IPS-18c (cell line): ENCODE measurements around the gene NUP210.
"Not testable (repeated sequence)": the region's sequence is repeated elsewhere in the genome, so short reads cannot be mapped to it uniquely, and the experiment has no call there.

Source experiments
- H3K4me3 ChIP-seq: 2 replicates; pipeline ENCODE4 v1.7.0; 2013; ENCODE audit warnings: low read depth, mild to moderate bottlenecking, low read length, moderate library complexity; ENCODE audit not compliant: insufficient read depth
- H3K9me3 ChIP-seq: one replicate; pipeline ENCODE4 v1.6.1; 2013; ENCODE audit warnings: mild to moderate bottlenecking, low read length, moderate library complexity; ENCODE audit not compliant: control insufficient read depth, insufficient read depth

Gene NUP210

DNA sequence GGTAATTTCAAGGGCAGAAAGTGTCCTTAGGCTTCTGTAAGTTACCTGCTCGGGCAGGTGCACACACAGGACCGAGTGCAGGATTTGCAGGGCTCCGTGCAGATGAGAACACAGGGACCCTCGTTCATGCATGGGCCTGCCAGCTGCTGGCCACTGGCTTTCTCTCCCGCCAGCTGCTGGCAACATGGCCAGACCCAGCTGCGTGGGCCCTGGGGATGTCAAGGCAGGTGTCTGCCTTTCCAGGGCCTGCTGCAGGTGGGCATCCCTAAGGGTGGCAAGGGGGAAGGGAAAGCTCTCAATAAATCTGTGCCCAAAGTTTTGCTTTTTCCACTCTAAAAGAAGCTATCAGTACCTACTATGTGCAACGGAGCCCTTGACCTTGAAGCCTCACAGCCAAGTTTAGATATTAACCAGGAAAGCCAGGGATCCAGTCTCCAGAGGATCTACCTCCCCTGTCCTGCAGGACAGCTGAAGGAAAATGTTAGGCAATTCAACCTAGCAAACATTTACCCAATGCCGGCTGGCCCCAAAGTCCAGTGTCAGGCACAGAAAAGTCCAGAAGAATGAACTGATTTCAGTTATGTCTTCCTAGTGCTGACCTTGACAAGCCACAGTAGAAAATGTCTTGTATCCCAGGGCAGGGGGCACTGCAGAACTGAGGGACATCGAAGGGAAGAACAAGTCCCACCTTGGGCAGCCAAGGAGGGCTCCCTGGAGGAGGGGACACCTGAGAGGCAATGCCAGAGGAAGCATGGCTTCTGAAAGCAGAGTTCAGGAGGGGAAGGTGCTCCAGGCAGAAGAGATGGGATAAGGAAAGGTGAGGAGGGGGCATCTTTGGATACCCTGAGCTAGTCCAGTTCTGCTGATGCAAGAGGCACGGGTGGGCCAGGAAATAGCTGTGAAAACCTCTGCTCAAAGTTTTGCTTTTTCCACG, 26.4 kb downstream of the NUP210 start:
- no peak overlapping the region for H3K4me3 ChIP-seq
- H3K9me3 ChIP-seq: no peaks in the 10 kb centered on the region

DNA sequence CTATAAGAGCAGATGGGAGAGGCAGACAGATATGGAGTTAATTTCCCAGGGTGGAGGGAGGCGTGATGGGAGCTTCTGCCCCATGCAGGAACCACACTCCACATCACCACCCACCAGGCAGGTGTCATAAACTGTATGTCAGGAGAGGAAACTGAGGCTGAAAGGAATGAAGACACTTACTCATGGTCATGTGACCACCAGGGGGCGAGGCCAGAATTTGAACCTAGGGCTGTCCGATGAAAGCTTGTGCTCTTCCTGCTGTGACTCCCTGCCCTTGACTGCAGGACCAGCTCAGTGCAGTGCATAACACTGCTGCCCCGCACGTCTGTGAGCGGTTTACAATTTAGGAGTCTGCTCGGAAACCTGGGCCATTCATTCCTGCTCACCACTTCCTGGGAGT, 28.8 kb downstream of the NUP210 start:
- no peak overlapping the region for H3K4me3 ChIP-seq
- no peaks in the 10 kb centered on the region for H3K9me3 ChIP-seq

DNA sequence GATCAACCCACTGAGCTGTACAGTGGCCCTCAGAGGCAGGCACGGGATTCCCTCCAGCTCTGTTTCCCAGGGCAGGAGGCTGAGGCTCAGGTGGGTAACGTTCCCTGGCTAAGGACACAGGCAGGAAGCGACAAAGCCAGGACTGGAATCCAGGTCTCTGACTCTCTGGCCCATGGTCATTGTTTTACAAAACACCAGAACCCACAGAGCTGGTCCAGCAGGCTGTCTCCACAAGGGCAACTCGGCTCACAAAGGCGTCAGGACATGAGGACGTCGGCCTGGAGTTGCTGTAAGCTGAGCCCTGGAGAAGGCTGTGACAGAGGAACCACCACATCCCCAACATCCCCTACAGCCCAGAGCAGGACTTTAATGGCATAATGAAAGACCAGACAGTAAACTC, 30.7 kb downstream of the NUP210 start:
- Histone ChIP-seq H3K9me3 (no peaks in the 10 kb centered on the region), H3K4me3 (no peak overlapping the region)

DNA sequence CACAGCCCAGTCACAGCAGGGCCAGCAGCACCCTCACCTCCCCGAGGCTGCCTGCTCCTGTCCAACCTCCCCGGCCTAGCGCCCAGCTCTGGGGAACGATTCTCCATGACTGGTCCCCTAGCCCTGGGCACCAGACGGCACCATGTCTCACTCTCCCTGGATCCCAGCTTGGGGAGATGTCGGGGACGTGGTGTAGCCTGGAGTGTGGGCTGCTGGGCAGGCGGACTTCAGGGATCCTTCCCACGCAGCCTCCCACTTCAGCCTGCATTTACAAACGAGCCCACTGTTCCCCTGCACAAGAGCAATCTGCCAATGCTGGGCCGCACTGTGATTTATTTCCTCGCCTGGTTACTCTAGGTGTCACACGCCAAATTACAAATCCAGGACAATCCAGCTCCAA, 31.3 kb downstream of the NUP210 start:
- H3K9me3 ChIP-seq: no peaks in the 10 kb centered on the region
- H3K4me3 ChIP-seq: no peak overlapping the region

DNA sequence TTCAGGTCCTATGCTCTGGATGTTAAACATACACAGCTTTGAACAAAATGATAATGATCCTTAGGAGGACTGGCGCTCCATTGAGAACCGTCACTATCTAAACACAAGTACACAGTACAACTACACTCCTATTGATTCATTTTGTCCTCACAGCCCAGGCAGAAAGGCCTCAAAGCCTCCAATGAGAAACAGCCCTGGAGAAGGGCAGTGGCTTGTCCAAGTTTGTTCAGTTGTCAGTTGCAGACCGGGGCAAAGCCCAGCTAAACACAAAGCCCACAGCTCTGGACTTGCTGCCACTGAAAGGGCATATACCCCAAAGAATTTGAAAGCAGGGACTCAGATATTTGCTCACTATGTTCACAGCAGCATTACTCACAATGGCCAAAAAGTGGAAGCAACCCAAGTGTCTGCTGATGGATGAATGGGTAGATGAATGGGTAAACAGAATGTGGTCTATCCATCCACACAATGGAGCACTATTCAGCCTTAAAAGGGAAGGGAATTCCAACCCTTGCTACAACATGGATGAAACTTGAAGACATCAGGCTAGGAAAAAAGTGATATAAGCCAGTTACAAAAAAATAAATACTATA, 34.7 kb downstream of the NUP210 start:
- H3K4me3 ChIP-seq: no peak overlapping the region
- H3K9me3 ChIP-seq: no peaks in the 10 kb centered on the region

DNA sequence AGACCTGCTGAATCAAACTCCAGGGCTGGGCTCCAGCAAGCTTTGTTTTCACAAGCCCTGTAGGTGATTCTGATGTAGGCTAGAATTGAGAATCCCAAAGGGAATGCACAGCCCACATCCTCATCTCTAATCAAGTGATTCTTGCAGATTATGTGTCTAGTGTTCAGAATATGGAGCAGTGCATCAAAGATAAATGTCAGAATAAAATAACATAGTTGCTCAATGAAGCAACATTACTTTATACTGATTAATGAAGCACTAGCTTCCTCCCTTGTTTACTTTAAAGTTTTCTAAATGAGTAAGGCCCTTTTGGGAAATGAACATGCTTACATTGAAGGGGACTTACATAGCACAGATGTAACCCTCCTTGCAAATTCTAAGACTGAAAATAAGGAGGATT, 39.2 kb downstream of the NUP210 start:
- Histone ChIP-seq H3K9me3 (no peaks in the 10 kb centered on the region), H3K4me3 (no peak overlapping the region)

DNA sequence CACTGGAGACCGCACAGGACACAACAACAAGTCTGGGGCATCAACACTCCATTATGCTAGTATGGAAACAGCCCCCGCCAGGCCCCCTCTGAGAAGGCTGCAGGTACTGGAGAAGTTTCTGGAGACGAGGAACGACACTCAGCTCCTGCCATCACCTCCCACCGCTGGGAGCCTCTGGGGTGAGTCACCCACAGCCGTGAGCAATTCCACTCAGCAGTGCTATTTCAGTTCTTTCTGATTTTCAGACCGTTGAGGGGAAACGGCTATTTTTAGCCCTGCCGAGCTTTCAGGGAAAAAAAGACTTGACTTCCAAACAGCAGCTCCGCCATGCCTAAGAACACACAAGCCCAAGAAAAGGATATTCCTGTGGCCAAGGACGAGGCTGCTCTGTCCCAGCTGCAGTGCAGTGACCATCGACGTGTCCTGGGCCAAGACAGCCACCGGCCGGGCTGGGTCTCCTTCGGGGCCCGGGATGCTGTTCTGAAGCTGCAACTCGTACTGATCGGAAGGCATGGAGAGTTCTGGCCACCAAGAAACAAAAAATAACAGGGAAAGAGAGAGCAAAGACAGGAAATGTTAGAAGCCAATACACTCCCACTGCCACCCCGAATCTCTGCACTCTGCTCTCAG, 40.8 kb downstream of the NUP210 start:
- no peak overlapping the region for H3K4me3 ChIP-seq
- H3K9me3 ChIP-seq: no peaks in the 10 kb centered on the region

DNA sequence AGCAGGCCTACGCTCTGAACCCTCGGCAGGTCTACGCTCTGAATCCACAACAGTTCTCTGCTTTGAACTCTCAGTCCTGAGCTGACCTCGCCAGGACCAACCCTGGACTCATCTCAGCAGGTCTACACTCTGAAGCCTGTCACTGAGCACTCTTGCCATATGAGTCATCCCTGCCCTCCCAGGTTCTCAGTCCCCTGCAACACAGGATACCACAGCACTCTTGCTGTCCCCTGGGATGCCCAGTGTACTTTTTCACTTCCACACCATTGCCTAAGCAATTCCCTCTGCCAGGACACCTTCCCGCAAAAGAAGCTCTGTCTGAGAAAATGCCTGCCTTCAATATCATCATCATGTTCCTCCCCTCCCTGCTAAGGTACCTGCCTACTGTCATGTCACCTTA, 42.0 kb downstream of the NUP210 start:
- no peak overlapping the region for H3K4me3 ChIP-seq
- H3K9me3 ChIP-seq: no peaks in the 10 kb centered on the region

DNA sequence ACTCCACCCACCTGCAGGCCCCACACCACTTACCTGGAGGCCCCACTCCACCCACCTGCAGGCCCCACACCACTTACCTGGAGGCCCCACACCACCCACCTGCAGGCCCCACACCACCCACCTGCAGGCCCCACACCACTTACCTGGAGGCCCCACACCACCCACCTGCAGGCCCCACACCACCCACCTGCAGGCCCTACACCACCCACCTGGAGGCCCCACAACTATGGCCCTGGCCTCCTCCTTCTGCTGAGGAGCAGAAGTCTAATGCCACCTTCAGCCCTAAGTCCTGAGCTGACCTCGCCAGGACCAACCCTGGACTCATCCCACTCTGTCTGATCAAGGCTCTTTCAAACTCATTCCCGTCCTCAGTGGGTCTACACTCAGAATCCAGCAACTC, 42.4 kb downstream of the NUP210 start:
- not testable (repeated sequence) for H3K9me3 ChIP-seq

DNA sequence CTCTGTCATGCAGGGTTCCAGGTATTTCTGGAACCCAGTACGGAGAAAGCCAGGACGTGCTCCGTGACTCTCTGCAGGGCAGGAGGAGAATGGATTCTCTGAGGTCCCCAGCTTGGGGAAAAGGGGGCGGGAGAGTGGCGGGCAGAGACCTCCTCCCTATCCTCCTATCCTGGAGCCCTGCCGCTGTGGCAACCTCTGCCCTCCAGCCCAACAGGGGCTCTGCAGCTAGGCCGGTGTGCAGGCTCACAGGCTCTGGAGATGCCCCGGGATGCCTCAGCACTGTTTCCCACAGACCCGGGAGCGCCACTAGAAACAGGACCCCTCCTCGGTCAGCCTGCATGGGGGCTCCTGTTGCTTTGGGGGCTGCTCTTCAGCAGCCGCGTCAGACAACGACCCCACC, 43.1 kb downstream of the NUP210 start:
- H3K4me3 ChIP-seq: no peak overlapping the region
- no peaks in the 10 kb centered on the region for H3K9me3 ChIP-seq

More for the DNA sequence above, 42.4 kb downstream of the NUP210 start:
- H3K4me3 ChIP-seq: not testable (repeated sequence)

DNA sequence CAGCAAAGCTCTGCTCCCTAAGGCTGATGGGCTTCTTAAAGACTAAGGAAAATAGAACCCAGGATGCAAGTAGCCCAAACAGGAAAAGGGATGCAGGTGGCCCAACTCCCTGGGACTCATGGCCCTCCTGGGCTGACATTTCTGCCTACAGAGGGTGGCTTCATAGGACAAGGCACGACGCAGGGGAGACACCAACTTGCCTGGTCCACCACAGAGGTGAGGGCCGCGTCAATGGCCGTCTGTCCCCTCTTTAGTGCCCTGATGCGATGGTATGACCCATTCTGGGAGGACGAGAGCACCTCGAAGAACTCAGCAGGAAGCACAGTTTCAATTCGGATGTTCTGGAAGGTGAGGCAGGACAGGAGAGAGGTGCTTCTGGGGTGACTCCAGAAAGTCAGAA, 44.0 kb downstream of the NUP210 start:
- no peaks in the 10 kb centered on the region for H3K9me3 ChIP-seq

DNA sequence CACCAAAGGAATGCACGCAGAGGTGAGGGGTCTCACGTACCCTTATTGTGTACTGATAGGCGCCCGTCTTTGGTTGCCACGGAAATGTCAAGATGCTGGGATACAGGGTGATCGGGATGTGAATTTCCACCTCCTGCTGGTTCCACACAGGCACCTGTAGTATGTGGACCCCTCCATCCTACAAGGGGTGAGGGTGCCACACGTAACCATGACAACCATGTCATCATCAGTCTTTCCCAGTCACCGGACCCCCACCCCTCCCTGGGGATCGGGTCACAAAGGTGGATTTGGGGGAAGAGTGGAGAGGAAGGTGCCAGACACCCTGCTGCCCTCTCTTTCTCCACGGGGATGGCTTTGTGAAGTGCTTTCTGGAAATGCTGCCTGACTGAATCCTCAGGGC, 44.7 kb downstream of the NUP210 start:
- Histone ChIP-seq H3K4me3 (no peak overlapping the region), H3K9me3 (no peaks in the 10 kb centered on the region)

More for the DNA sequence above, 44.0 kb downstream of the NUP210 start:
- H3K4me3 ChIP-seq: no peak overlapping the region

DNA sequence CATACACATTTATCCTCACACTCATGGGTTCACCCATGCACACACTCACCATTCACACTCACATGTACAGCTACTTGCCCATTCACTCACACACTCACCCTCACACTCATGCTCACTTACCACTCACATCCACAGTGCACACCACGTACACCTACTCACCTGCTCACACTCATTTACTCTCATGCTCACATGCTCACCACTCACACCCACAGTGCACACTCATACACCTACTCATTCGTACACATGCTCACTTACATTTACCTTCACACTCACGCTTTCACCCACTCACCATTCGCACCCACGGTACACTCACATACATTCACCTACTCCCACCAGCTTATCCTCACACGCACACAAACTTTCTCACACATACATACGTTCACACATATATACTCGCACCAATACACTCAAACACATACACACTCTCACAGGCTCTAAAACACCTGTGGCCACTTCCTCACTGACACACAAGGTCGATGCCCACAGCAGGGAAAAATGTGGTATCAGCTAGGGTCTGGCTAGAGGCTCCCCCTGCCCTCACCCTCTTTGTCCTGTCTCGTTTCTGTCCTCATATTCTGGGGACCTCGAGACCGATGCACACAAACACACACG, 46.0 kb downstream of the NUP210 start:
- Histone ChIP-seq H3K9me3 (peaks cover 3% of the 10 kb centered on the region), H3K4me3 (no peak overlapping the region)

DNA sequence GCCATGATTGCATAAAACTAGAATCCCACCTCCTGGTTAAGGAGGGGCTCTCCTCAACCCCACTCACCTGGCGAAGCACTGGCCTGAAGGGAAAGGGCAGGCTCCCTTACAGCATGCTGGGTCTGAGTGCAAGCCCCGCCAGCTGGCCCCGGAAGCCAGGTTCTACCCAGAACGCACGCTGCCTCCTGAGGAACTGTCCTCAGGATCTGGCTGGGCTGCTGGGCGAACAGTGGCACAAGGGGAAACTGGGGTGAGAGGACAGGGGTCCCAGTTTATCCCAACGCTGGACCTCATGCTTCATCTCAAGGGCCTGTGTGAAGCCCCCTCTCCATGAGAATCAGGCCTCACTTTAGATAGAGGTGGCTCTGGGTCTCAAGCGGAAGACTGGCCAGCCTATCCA, 47.5 kb downstream of the NUP210 start:
- Histone ChIP-seq H3K9me3 (peaks cover 5% of the 10 kb centered on the region), H3K4me3 (no peak overlapping the region)

DNA sequence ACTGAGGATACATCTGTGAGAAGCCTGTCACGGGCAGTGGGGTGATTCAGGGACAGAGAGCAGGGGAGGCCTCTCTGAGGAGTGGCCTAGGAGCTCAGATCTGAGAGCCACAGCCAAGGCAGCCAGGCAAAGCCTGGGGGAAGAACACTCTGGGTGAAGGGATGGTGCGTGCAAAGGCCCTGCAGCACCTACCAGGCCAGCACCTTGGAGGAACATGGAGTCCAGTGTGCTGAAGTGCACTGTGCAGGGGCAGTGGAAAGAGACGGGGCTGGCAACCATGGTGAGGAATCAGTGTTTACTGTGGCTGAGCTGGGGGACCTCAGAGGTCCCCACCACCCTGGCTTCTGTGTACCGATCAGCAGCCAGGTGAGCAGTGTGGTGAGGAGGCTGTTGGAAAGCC, 48.0 kb downstream of the NUP210 start:
- Histone ChIP-seq H3K4me3 (no peak overlapping the region), H3K9me3 (peaks cover 5% of the 10 kb centered on the region)

DNA sequence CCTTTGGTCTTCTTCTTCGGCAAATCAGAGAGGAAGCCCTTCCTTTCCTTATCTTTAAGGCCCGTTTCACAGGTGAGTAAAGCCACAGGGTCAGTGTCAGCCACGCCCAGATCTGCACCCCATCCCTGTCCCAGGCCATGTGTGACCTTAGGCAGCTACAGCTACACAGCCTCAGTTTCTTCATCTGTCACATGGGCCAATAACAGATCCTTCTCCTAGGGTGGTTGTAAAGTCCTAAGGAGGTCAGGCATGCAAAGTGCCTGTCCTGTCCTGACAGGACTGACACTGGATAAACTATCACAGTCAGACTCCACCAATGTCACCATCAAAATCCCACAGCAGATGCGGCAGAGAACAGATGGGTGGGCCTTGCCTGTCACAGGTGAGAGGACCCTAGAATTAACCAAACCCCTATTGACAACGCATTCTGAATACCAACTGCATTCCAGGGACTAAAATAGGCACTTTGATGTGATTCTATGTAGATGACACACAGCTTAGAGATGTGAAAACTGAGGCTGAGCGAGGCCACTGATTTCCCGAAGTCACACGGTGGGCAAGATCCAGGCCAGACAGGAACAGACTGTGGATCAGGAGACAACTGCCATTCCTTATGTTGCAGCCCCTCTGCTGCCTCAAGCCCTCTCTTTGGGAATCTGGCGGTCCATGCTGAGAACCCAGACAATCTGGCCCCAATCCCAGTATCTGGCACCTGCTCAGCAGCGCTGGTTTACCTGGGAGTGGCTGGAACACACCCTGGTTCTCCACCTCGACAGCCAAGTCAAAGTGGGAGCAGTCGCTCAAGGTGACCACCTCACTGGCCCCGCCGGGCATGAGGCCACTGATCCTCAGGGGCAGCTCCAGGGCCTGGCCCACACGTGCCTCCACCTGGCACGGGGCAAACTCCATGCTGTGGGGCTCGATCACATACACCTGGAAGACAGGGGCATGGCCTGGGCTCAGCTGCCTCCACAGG, 48.7 kb downstream of the NUP210 start:
- H3K4me3 ChIP-seq: no peak overlapping the region
- H3K9me3 ChIP-seq: peaks cover 5% of the 10 kb centered on the region

DNA sequence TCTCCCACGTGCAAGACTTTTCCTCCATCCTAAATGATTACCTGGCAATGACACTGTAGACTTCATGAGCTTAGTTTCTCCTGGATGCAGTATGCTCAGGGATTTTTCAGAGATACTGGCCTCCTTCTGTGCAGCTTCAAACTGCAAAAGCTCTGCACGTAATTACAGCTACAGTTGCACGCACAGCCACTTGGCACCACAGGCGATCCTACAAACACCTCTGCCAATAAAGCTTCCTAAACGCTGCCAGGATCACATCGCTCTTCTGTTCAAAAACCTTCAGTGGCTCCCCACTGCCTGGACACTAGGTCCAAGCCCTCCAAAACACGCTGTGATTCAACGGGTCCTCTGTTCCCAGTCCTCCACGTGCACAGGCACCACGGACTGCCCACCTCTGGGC, 49.5 kb downstream of the NUP210 start:
- Histone ChIP-seq H3K4me3 (no peak overlapping the region), H3K9me3 (peaks cover 5% of the 10 kb centered on the region)
